Peyer's patch (tissue), 4 donors: ENCODE data around the gene ABHD12B.

Experiments
- CTCF ChIP-seq, 6 experiments: fragments of 450-650 bp in 4 of 6; fragments of 200-600 bp in 2 of 6; sonication (generic) in 1 of 6; IDR thresholded peaks; one replicate each; pipeline ENCODE4 v1.5.1; 2017 to 2019; ENCODE audit warnings: antibody characterized with exemption in 6 of 6, mild to moderate bottlenecking in 3 of 6, moderate library complexity in 1 of 6
- POLR2A ChIP-seq, 2 donors: fragments of 450-650 bp; IDR thresholded peaks; one replicate each; pipeline ENCODE4 v1.5.1; 2017; ENCODE audit warnings: antibody characterized with exemption in 2 of 2, mild to moderate bottlenecking in 2 of 2, moderate library complexity in 2 of 2

GRCh38 chr14:50874757-50875156 is 2.9 kb downstream of the ABHD12B start:
- TF ChIP-seq CTCF (IDR thresholded peaks at IDR 0.05) (no peak), POLR2A (IDR thresholded peaks at IDR 0.05) (no peak)
